MM.1S (cell line): ENCODE measurements around the gene DIS3L2.

ENCODE experiments used
- DNase-seq: peaks from one replicate; pipeline ENCODE4 v3.0.0-alpha.2; 2015
- H2AFZ ChIP-seq: fragments of 300-600 bp; sonication (generic); 2 replicates; pipeline ENCODE4 v1.6.0; 2016; ENCODE audit warnings: antibody characterized with exemption, low read length
- H3F3A ChIP-seq: fragments of 300-600 bp; sonication (generic); 2 replicates; pipeline ENCODE4 v1.6.1; 2016; ENCODE audit warnings: mild to moderate bottlenecking, antibody characterized with exemption, low read length, moderate library complexity, mixed read lengths; ENCODE audit not compliant: insufficient read depth
- H3K27ac ChIP-seq: fragments of 300-600 bp; sonication (generic); 2 replicates; pipeline ENCODE4 v1.5.1; 2016; ENCODE audit warnings: mild to moderate bottlenecking, low read length
- H3K27me3 ChIP-seq: fragments of 300-600 bp; sonication (generic); replicated peaks from 2 replicates; pipeline ENCODE4 v1.6.0; 2016; ENCODE audit warnings: low read length; ENCODE audit not compliant: insufficient read depth
- H3K36me3 ChIP-seq: fragments of 300-600 bp; sonication (generic); replicated peaks from 2 replicates; pipeline ENCODE4 v1.6.1; 2016; ENCODE audit warnings: mild to moderate bottlenecking, low read length, mixed read lengths; ENCODE audit not compliant: insufficient read depth
- H3K4me1 ChIP-seq: fragments of 300-600 bp; sonication (generic); 2 replicates; pipeline ENCODE4 v1.6.1; 2016; ENCODE audit warnings: low read length, mixed read lengths
- H3K4me2 ChIP-seq: fragments of 300-600 bp; sonication (generic); 2 replicates; pipeline ENCODE4 v1.6.0; 2016; ENCODE audit warnings: low read depth, low read length
- H3K4me3 ChIP-seq: fragments of 300-600 bp; sonication (generic); 2 replicates; pipeline ENCODE4 v1.5.1; 2016; ENCODE audit warnings: low read length, mixed read lengths
- H3K79me2 ChIP-seq: fragments of 300-600 bp; sonication (generic); 2 replicates; pipeline ENCODE4 v1.6.1; 2016; ENCODE audit warnings: mixed run types, low read length, mixed read lengths
- H3K9ac ChIP-seq: fragments of 300-600 bp; sonication (generic); 2 replicates; pipeline ENCODE4 v1.6.1; 2016; ENCODE audit warnings: low read length, mixed read lengths
- H3K9me2 ChIP-seq: fragments of 300-600 bp; sonication (generic); replicated peaks from 2 replicates; pipeline ENCODE4 v1.6.1; 2016; ENCODE audit warnings: mild to moderate bottlenecking, low read length, mixed read lengths; ENCODE audit not compliant: insufficient read depth
- H3K9me3 ChIP-seq: fragments of 300-600 bp; sonication (generic); replicated peaks from 2 replicates; pipeline ENCODE4 v1.6.1; 2016; ENCODE audit warnings: mild to moderate bottlenecking, low read length, mixed read lengths; ENCODE audit not compliant: insufficient read depth
- H4K20me1 ChIP-seq: fragments of 300-600 bp; sonication (generic); 2 replicates; pipeline ENCODE4 v1.6.1; 2016; ENCODE audit warnings: mild to moderate bottlenecking, low read length, moderate library complexity, mixed read lengths; ENCODE audit not compliant: insufficient read depth
- EZH2 ChIP-seq: fragments of 300-600 bp; sonication (generic); optimal IDR thresholded peaks from 2 replicates; pipeline ENCODE3; 2017; ENCODE audit warnings: low read depth, mild to moderate bottlenecking, antibody characterized with exemption, low read length, mixed read lengths
- EZH2phosphoT487 ChIP-seq: fragments of 300-600 bp; sonication (generic); IDR thresholded peaks from 2 replicates; pipeline ENCODE4 v1.6.1; 2018; ENCODE audit warnings: antibody characterized with exemption, low read length
- TF ChIP-seq, protein P1 (sequence below): fragments of 300-600 bp; sonication (generic); IDR thresholded peaks from 2 replicates; pipeline ENCODE4 v1.5.1; 2016; ENCODE audit warnings: antibody characterized with exemption, low read length, mixed read lengths

The DIS3L2 gene

DNA sequence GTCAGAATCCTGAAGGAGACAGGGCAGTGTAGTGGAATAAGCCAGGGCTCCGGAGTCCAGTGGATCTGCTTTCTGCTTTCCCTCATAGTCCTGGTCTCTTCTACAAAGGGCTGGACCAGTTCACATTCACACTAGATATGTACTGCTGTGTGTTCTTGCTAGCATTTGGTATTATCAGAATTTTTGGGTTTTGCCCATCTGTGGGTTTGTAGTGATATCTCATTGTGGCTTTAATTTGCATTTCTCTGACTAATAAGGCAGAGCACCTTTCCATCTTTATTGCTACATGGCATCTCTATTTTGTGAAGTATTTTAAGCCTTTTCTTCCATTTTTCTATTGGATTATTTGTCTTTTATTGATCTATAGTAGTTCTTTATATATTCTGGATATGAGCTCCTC, 114.8 kb downstream of the DIS3L2 start:
- peaks cover 3% of the 10 kb centered on the region; the same call in 1 of the 2 replicates for H3K79me2 ChIP-seq
- 0 out of 2 replicates have a peak, but pooled peaks cover 6% of the 10 kb centered on the region for H3K4me1 ChIP-seq
- no peaks in the 10 kb centered on the region for H3K36me3 ChIP-seq
- no peaks in the 10 kb centered on the region for H3K9me3 ChIP-seq
- H3K9ac ChIP-seq: no peak overlapping the region
- no peak overlapping the region for H3K4me3 ChIP-seq
- no peak for DNase-seq
- H3K27ac ChIP-seq: no peak overlapping the region
- no peak overlapping the region for H3K4me2 ChIP-seq
- no peak for TF ChIP-seq EZH2phosphoT487
- TF ChIP-seq, protein P1, sequence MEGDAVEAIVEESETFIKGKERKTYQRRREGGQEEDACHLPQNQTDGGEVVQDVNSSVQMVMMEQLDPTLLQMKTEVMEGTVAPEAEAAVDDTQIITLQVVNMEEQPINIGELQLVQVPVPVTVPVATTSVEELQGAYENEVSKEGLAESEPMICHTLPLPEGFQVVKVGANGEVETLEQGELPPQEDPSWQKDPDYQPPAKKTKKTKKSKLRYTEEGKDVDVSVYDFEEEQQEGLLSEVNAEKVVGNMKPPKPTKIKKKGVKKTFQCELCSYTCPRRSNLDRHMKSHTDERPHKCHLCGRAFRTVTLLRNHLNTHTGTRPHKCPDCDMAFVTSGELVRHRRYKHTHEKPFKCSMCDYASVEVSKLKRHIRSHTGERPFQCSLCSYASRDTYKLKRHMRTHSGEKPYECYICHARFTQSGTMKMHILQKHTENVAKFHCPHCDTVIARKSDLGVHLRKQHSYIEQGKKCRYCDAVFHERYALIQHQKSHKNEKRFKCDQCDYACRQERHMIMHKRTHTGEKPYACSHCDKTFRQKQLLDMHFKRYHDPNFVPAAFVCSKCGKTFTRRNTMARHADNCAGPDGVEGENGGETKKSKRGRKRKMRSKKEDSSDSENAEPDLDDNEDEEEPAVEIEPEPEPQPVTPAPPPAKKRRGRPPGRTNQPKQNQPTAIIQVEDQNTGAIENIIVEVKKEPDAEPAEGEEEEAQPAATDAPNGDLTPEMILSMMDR: no peak
- no peak for TF ChIP-seq EZH2
- H2AFZ ChIP-seq: no peak overlapping the region
- H3K9me2 ChIP-seq: no peaks in the 10 kb centered on the region
- no peaks in the 10 kb centered on the region for H3F3A ChIP-seq
- no peaks in the 10 kb centered on the region for H3K27me3 ChIP-seq
- H4K20me1 ChIP-seq: no peaks in the 10 kb centered on the region

DNA sequence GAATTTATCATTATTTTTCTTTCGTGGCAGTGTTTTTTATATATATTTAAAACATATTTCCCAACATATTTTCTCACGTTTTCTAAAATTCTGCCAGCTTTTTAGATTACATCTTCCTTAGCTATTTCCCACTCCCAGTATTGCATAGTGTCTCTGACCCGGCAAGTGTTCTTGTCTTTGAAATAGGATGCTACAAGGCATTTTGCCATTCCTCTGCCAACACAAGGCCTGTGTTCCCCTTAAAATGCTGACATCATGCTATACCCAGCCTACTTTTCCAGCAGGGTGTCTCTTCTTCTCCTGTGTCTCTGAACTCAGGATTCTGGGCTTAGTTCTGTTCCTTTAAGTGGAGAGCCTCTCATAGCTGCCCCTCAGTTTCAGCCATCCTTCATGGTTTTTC, 115.2 kb downstream of the DIS3L2 start:
- DNase-seq: no peak
- Histone ChIP-seq H3K4me2 (no peak overlapping the region), H3K9ac (no peak overlapping the region), H3K9me2 (no peaks in the 10 kb centered on the region), H3K27me3 (no peaks in the 10 kb centered on the region), H3K4me1 (0 out of 2 replicates have a peak, but pooled peaks cover 3% of the 10 kb centered on the region), H2AFZ (no peak overlapping the region), H3K79me2 (peaks cover 3% of the 10 kb centered on the region; the same call in 1 of the 2 replicates), H3K4me3 (no peak overlapping the region), H3K36me3 (no peaks in the 10 kb centered on the region), H3K9me3 (no peaks in the 10 kb centered on the region), H3K27ac (no peak overlapping the region), H4K20me1 (no peaks in the 10 kb centered on the region), H3F3A (no peaks in the 10 kb centered on the region)
- TF ChIP-seq, protein P1: no peak
- TF ChIP-seq EZH2phosphoT487 (no peak), EZH2 (no peak)

DNA sequence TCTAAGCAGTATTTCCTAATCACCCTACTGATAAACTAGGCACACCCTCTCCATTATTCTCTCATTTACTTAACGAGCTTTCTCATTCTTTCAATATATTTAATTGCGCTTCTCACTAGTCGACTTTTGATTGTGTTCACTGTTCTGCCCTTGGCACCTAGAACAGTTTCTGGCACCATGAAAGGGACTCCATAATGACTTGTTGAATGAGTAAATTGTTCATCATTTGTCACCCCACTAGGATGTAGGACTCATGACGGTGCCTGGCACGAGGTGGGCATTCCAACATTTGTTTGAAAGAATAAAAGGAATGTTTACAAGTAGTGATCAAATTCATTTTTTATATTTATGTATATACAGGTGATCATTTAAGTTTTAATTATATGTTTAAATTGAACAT, 123.7 kb downstream of the DIS3L2 start:
- Histone ChIP-seq H2AFZ (no peak overlapping the region), H3K4me1 (no peaks in the 10 kb centered on the region), H3K9me2 (no peaks in the 10 kb centered on the region), H3F3A (no peaks in the 10 kb centered on the region), H3K9me3 (no peaks in the 10 kb centered on the region), H3K27me3 (no peaks in the 10 kb centered on the region), H3K79me2 (peaks cover 4% of the 10 kb centered on the region; the same call in 1 of the 2 replicates), H3K36me3 (no peaks in the 10 kb centered on the region; the same call in 1 of the 2 replicates), H3K9ac (no peak overlapping the region), H3K4me3 (no peak overlapping the region), H3K4me2 (no peak overlapping the region), H4K20me1 (no peaks in the 10 kb centered on the region), H3K27ac (no peak overlapping the region)
- no peak for TF ChIP-seq EZH2
- TF ChIP-seq EZH2phosphoT487: no peak
- TF ChIP-seq, protein P1: no peak
- no peak for DNase-seq
